K562 (cell line): ENCODE data around the gene PPHLN1. TPM values are rescaled to one million over a fixed set of nuclear protein-coding genes. Genes with fewer than 3 reads are reported as not detected.

Experiments
- ATAC-seq: fragments of 200-7000 bp; cut with Tn5 transposase; 3 replicates; pipeline ENCODE4 v1.9.1; 2020; ENCODE audit warnings: moderate library complexity
- BruUV-seq: library from RNA; stranded (reverse); fragments of 400-500 nt; replicated peaks from 2 replicates; lab custom pipeline; 2021; lab: Mats Ljungman, UMichigan
- CTCF ChIA-PET: fragments of 300-600 bp; formaldehyde crosslinking; extraction: SDS; loops from one replicate; lab custom pipeline; 2021; ENCODE audit warnings: low intra/inter-chr PET ratio; lab: Yijun Ruan, JAX
- POLR2A ChIA-PET: fragments of 300-600, 350-650 bp; sonication (Branson Sonifier 250); formaldehyde crosslinking; extraction: SDS; loops from one replicate; lab custom pipeline; 2021; ENCODE audit warnings: antibody characterized with exemption, inconsistent platforms; lab: Yijun Ruan, JAX
- DNase-seq, 4 experiments: peaks; one replicate each; pipeline versions ENCODE4 v3.0.0 to v3.0.0-alpha.2; 2011 to 2018; ENCODE audit warnings: low spot score in 3 of 4, mixed read lengths in 3 of 4; ENCODE audit errors: extremely low read depth in 1 of 4
- FAIRE-seq: peaks from 2 replicates; lab custom pipeline; 2011; peaks lifted over from hg19 to GRCh38; lab: Jason Lieb, UNC
- H2AFZ ChIP-seq: 2 replicates; pipeline ENCODE4 v1.6.0; 2011; ENCODE audit warnings: low read depth, low read length, control low read depth, inconsistent platforms
- H3K27ac ChIP-seq: fragments of 200-600 bp; 3 replicates; pipeline ENCODE4 v1.8.0; 2011; ENCODE audit warnings: low read depth, mild to moderate bottlenecking, control low read depth, inconsistent platforms, low read length, moderate library complexity, mixed read lengths; ENCODE audit errors: extremely low read depth
- H3K27me3 ChIP-seq, 2 experiments: fragments of 300-600 bp in 1 of 2; 2 replicates in 1 of 2; 3 replicates in 1 of 2; pipeline versions ENCODE4 v1.6.0 to v1.8.0; 2011; ENCODE audit warnings: inconsistent platforms in 2 of 2, low read length in 2 of 2, mild to moderate bottlenecking in 1 of 2, mixed read lengths in 1 of 2, moderate library complexity in 1 of 2; ENCODE audit not compliant: control insufficient read depth in 2 of 2, insufficient read depth in 2 of 2
- H3K36me3 ChIP-seq: fragments of 300-600 bp; 3 replicates; pipeline ENCODE4 v1.8.0; 2011; ENCODE audit warnings: mild to moderate bottlenecking, low read length, inconsistent platforms; ENCODE audit not compliant: control insufficient read depth, insufficient read depth
- H3K4me1 ChIP-seq, 2 experiments: fragments of 200-600 bp in 1 of 2; replicated peaks in 1 of 2; 2 replicates in 1 of 2; 3 replicates in 1 of 2; pipeline versions ENCODE4 v1.5.1 to v1.8.0; 2011; ENCODE audit warnings: inconsistent platforms in 2 of 2, low read length in 2 of 2, mild to moderate bottlenecking in 1 of 2, mixed read lengths in 1 of 2, moderate library complexity in 1 of 2; ENCODE audit not compliant: control insufficient read depth in 2 of 2, insufficient read depth in 2 of 2
- H3K4me2 ChIP-seq: 2 replicates; pipeline ENCODE4 v1.6.1; 2011; ENCODE audit warnings: low read length, control low read depth, inconsistent platforms, mixed read lengths; ENCODE audit not compliant: insufficient read depth
- H3K4me3 ChIP-seq: fragments of 200-600 bp; sonication (generic), shearing (Covaris generic); 2 replicates; pipeline ENCODE4 v1.5.1; 2016; ENCODE audit warnings: control low read depth, inconsistent platforms
- H3K79me2 ChIP-seq: fragments of 200-600 bp; 3 replicates; pipeline ENCODE4 v1.8.0; 2011; ENCODE audit warnings: low read length, inconsistent platforms; ENCODE audit not compliant: control insufficient read depth, insufficient read depth
- H3K9ac ChIP-seq, 2 experiments: 2 replicates each; pipeline versions ENCODE4 v1.6.0 to v1.6.1; 2011; ENCODE audit warnings: low read depth in 2 of 2, low read length in 2 of 2, control low read depth in 1 of 2, inconsistent platforms in 1 of 2, mild to moderate bottlenecking in 1 of 2, mixed read lengths in 1 of 2; ENCODE audit not compliant: insufficient read depth in 1 of 2
- H3K9me1 ChIP-seq: one replicate; pipeline ENCODE4 v1.6.0; 2011; ENCODE audit warnings: inconsistent platforms, mild to moderate bottlenecking, low read length, moderate library complexity; ENCODE audit not compliant: control insufficient read depth, insufficient read depth
- H3K9me3 ChIP-seq: replicated peaks from 2 replicates; pipeline ENCODE4 v1.5.1; 2011; ENCODE audit warnings: low read depth, low read length, inconsistent platforms; ENCODE audit not compliant: control insufficient read depth, insufficient read depth
- H4K20me1 ChIP-seq: replicated peaks from 2 replicates; pipeline ENCODE4 v1.6.1; 2011; ENCODE audit warnings: low read length, inconsistent platforms, mixed read lengths; ENCODE audit not compliant: control insufficient read depth, insufficient read depth
- BCL6 ChIP-seq: fragments of 250-450 bp; sonication (Bioruptor Pico); IDR thresholded peaks from 2 replicates; pipeline ENCODE4 v1.4.0; 2020
- BRF1 ChIP-seq: IDR thresholded peaks from 3 replicates; pipeline ENCODE4 v1.6.1; 2011; ENCODE audit warnings: borderline replicate concordance, mild to moderate bottlenecking; ENCODE audit not compliant: insufficient read length; ENCODE audit errors: extremely low read depth
- CXXC5 ChIP-seq: fragments of 250-450 bp; sonication (Bioruptor Pico); IDR thresholded peaks from 2 replicates; pipeline ENCODE4 v1.8.0; 2022; ENCODE audit warnings: inconsistent platforms, mild to moderate bottlenecking, moderate library complexity
- GTF2E2 ChIP-seq: fragments of 200-800 bp; sonication (Bioruptor generic); IDR thresholded peaks from 2 replicates; pipeline ENCODE4 v1.6.1; 2016; ENCODE audit warnings: missing genetic modification characterization, missing compliant biosample characterization
- PHF21A ChIP-seq: fragments of 450-650 bp; IDR thresholded peaks from 2 replicates; pipeline ENCODE4 v1.6.1; 2017; ENCODE audit warnings: low read depth, borderline replicate concordance
- POU5F1 ChIP-seq: fragments of 150-350 bp; IDR thresholded peaks from 2 replicates; pipeline ENCODE4 v1.6.1; 2014; ENCODE audit warnings: borderline replicate concordance, low read length, low read depth, mild to moderate bottlenecking; ENCODE audit not compliant: partially characterized antibody
- SRSF1 ChIP-seq: fragments of 200-400 bp; formaldehyde crosslinking; IDR thresholded peaks from 2 replicates; pipeline ENCODE4 v1.6.1; 2017; ENCODE audit warnings: mild to moderate bottlenecking, low read depth, low read length, moderate library complexity
- TRIM28 ChIP-seq: fragments of 450-650 bp; IDR thresholded peaks from 2 replicates; pipeline ENCODE4 v1.6.1; 2017
- ZNF324 ChIP-seq: fragments of 250-450 bp; sonication (Bioruptor Pico); IDR thresholded peaks from 2 replicates; pipeline ENCODE4 v1.4.0; 2020; ENCODE audit warnings: mild to moderate bottlenecking
- WGBS: fragments of 100-300 bp; shearing (Covaris generic); methylation state at CpG from one replicate; pipeline ENCODE4 v1.1.6; 2016; ENCODE audit warnings: low coverage, mixed read lengths; ENCODE audit not compliant: insufficient coverage; ENCODE audit errors: missing lambda C conversion rate; 5-methylcytosine and 5-hydroxymethylcytosine counted together
- in situ Hi-C: fragments of 300-500 bp; cut with MboI; formaldehyde crosslinking; loops from 4 replicates; pipeline ENCODE4 v1.15.0; 2018; ENCODE audit warnings: inconsistent platforms, mixed read lengths
- intact Hi-C: fragments of 100-400 bp; cut with micrococcal nuclease; formaldehyde crosslinking; loops from 2 replicates; pipeline ENCODE4 v1.14.2; 2022
- polyA plus RNA-seq, 8 experiments: library from polyadenylated mRNA; depleted of rRNA in 4 of 8; stranded (reverse) in 5 of 8; unstranded in 3 of 8; fragments of >200 nt; fragmentation: Nextera tagmentation in 2 of 8; fragmentation: Illumina TruSeq in 1 of 8; extraction: Ambion mirVana in 2 of 8; extraction: Trizol in 1 of 8; gene quantifications; 2 replicates each; pipeline versions ENCODE4 v1.2.1 to v1.2.3, GENCODE V29; 2011 to 2014; ENCODE audit warnings: inconsistent platforms in 1 of 8, missing spikeins in 1 of 8
- total RNA-seq, 7 experiments: library from RNA; depleted of rRNA in 6 of 7; stranded (reverse); fragments of >200 nt in 6 of 7; fragmentation: Illumina TruSeq in 2 of 7; extraction: Trizol in 2 of 7; gene quantifications; 2 replicates each; pipeline versions ENCODE4 v1.2.1 to v1.2.3, GENCODE V29; 2011 to 2021; ENCODE audit warnings: low replicate concordance in 1 of 7
- TF ChIP-seq, protein P1 (sequence below): fragments of 150-350 bp; conservative IDR thresholded peaks from 2 replicates; pipeline ENCODE4 v1.6.1; 2014; ENCODE audit warnings: low read length
- TF ChIP-seq, protein P2 (sequence below): fragments of 450-650 bp; formaldehyde crosslinking; IDR thresholded peaks from 2 replicates; pipeline ENCODE4 v1.4.0; 2020; ENCODE audit warnings: mild to moderate bottlenecking, moderate library complexity
- TF ChIP-seq, protein P3 (sequence below): sonication (generic); formaldehyde crosslinking; IDR thresholded peaks from 2 replicates; pipeline ENCODE4 v1.9.0; 2022; ENCODE audit warnings: mild to moderate bottlenecking, missing genetic modification reagents
- TF ChIP-seq, protein P4 (sequence below): IDR thresholded peaks from 2 replicates; pipeline ENCODE4 v1.6.1; 2014; ENCODE audit warnings: antibody characterized with exemption

Gene PPHLN1
- total and polyA plus RNA-seq, 9 of the 15 experiments (the other 6 are each of a cell fraction or from before 2014, with no cell fraction given), result 66.3 to 112 (median 93.6) TPM

DNA sequence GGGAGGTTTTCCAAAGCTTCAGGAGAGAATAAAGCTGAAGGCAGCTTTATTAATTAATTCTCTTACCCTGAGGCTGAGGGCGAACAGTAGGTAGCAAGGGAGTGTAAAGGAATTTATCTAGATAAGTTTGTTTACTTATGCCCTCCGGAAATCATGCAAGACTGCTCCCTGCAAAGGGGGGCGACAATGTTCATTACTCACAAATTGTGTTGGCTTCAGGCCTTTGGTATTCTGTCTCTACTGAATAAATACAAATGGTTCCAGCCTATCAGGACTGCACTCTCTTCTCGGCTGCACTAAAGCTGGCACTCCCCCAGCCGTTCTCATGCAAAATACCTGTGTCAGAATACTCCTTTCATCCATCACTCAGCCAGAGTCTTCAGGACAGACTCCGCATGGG lies 120.8 kb downstream of the PPHLN1 start:
- in situ Hi-C loops, result no loop called here
- no peaks in the 10 kb centered on the region for H3K9me1 ChIP-seq
- H3K4me1 ChIP-seq, result peaks cover 5 to 31% of the 10 kb centered on the region in 2 experiments; a peak in 4 of 5 replicates
- ATAC-seq, result no peak
- no TSS peak for BruUV-seq
- CTCF ChIA-PET, result no interaction called here
- POLR2A ChIA-PET, result no interaction called here
- no peak overlapping the region for H3K9ac ChIP-seq
- H3K27me3 ChIP-seq, result no peaks in the 10 kb centered on the region
- H3K79me2 ChIP-seq, result no peaks in the 10 kb centered on the region
- H3K9me3 ChIP-seq, result no peaks in the 10 kb centered on the region
- no peak overlapping the region for H3K4me2 ChIP-seq
- H3K36me3 ChIP-seq, result peaks cover 31% of the 10 kb centered on the region; the same call in 2 of the 3 replicates
- FAIRE-seq, result no peak
- H3K27ac ChIP-seq, result no peak overlapping the region
- no peak overlapping the region for H3K4me3 ChIP-seq
- no peak overlapping the region for H2AFZ ChIP-seq
- WGBS, result 67% methylated on average over 6 of the region's 6 CpGs
- H4K20me1 ChIP-seq, result no peaks in the 10 kb centered on the region
- no peak for TF ChIP-seq GTF2E2 (tag)
- TF ChIP-seq SRSF1, result no peak
- TF ChIP-seq, protein P1, sequence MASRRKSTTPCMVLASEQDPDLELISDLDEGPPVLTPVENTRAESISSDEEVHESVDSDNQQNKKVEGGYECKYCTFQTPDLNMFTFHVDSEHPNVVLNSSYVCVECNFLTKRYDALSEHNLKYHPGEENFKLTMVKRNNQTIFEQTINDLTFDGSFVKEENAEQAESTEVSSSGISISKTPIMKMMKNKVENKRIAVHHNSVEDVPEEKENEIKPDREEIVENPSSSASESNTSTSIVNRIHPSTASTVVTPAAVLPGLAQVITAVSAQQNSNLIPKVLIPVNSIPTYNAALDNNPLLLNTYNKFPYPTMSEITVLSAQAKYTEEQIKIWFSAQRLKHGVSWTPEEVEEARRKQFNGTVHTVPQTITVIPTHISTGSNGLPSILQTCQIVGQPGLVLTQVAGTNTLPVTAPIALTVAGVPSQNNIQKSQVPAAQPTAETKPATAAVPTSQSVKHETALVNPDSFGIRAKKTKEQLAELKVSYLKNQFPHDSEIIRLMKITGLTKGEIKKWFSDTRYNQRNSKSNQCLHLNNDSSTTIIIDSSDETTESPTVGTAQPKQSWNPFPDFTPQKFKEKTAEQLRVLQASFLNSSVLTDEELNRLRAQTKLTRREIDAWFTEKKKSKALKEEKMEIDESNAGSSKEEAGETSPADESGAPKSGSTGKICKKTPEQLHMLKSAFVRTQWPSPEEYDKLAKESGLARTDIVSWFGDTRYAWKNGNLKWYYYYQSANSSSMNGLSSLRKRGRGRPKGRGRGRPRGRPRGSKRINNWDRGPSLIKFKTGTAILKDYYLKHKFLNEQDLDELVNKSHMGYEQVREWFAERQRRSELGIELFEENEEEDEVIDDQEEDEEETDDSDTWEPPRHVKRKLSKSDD, result no peak
- TF ChIP-seq POU5F1, result no peak
- TF ChIP-seq, protein P2, sequence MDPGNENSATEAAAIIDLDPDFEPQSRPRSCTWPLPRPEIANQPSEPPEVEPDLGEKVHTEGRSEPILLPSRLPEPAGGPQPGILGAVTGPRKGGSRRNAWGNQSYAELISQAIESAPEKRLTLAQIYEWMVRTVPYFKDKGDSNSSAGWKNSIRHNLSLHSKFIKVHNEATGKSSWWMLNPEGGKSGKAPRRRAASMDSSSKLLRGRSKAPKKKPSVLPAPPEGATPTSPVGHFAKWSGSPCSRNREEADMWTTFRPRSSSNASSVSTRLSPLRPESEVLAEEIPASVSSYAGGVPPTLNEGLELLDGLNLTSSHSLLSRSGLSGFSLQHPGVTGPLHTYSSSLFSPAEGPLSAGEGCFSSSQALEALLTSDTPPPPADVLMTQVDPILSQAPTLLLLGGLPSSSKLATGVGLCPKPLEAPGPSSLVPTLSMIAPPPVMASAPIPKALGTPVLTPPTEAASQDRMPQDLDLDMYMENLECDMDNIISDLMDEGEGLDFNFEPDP (CRISPR knock-in tag), result no peak
- TF ChIP-seq BCL6 (CRISPR knock-in tag), result no peak
- no peak for TF ChIP-seq CXXC5
- TF ChIP-seq, protein P3, sequence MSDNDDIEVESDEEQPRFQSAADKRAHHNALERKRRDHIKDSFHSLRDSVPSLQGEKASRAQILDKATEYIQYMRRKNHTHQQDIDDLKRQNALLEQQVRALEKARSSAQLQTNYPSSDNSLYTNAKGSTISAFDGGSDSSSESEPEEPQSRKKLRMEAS, result no peak
- no peak for TF ChIP-seq BRF1
- TF ChIP-seq, protein P4, sequence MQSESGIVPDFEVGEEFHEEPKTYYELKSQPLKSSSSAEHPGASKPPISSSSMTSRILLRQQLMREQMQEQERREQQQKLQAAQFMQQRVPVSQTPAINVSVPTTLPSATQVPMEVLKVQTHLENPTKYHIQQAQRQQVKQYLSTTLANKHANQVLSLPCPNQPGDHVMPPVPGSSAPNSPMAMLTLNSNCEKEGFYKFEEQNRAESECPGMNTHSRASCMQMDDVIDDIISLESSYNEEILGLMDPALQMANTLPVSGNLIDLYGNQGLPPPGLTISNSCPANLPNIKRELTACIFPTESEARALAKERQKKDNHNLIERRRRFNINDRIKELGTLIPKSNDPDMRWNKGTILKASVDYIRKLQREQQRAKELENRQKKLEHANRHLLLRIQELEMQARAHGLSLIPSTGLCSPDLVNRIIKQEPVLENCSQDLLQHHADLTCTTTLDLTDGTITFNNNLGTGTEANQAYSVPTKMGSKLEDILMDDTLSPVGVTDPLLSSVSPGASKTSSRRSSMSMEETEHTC, result no peak
- no peak for TF ChIP-seq ZNF324 (CRISPR knock-in tag)
- no peak for TF ChIP-seq PHF21A
- TF ChIP-seq TRIM28, result no peak
- no peak for DNase-seq
- intact Hi-C loops, result no loop called here
